ENCODE data around the gene EGLN3. TPM values are rescaled to one million over a fixed set of nuclear protein-coding genes. Genes with fewer than 3 reads are reported as not detected.
A peak's percentile ranks its signal among the peaks of the same experiment; 100 is the strongest.

Gene EGLN3
- polyA plus RNA-seq (1.9 TPM in 1 of 2 replicates, not detected in the other), polyA minus RNA-seq (0.69 and 0.73 TPM in 2 replicates)

DNA sequence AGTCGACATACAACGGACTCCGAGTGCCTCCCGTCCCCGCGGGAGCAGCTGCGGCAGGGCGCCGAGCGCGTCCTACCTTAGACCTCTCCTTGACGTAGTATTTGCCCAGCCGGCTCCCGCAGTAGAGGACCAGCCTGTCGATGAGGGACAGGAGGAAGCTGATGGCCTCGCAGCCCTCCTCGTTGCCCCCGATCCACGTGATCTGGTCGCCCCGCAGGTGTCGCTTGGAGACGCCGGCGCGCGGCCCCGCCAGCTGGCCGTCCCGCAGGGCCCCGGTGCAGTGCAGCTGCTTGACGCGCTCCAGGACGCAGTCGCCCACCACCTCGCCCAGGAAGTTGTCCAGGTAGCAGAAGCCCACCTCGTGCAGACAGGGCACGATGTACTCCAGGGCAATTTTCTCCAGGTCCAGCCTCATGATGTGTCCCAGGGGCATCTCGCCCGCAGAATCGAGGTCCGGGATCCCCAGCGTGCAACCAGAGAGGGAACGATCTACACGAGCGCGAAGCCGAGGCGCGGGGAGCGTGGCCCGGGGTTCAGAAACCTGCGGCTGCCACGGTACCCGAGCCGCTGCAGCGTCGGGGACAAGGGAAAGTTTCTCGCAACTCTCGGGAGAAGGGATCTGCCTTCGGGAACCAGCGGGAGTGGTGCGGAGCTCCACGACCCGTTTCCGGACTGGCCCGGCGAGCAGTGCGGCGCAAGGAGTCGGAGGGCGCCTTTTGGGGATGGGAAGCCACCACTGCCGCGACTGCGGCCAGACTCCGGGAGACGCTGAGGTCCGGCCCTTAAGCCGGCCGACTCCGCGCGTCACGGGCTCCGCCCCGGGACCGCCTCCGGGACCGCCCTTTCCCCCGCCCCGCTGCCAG, at the start of gene EGLN3:
TSS of gene EGLN3 (minus strand) at position 755 of the 863 bp plus-strand sequence. CDS start at position 433, 322 bp downstream.
- H3K27ac ChIP-seq (ENCODE audit: low read length) = no peak within 1 kb of the TSS
- no peaks in the 10 kb centered on the region for H3K36me3 ChIP-seq (ENCODE audit: insufficient read depth, low read length)
- no peaks in the 10 kb centered on the region for H4K20me1 ChIP-seq (ENCODE audit: insufficient read depth)
- peak; percentile 34 for TF ChIP-seq SMC3 (conservative IDR thresholded peaks at IDR 0.05; ENCODE audit: poor library complexity)
- peak; percentile 44 for TF ChIP-seq TAF1 (IDR thresholded peaks at IDR 0.05; ENCODE audit: low read depth)
- no peak for TF ChIP-seq POLR2AphosphoS5 (IDR thresholded peaks at IDR 0.05)
- TF ChIP-seq EZH2 (IDR thresholded peaks at IDR 0.05; ENCODE audit: borderline replicate concordance, insufficient read depth, low read length, poor library complexity, severe bottlenecking) = no peak
- peak; percentile 30 for TF ChIP-seq RAD21 (conservative IDR thresholded peaks at IDR 0.05)
- no peak for TF ChIP-seq EP300 (conservative IDR thresholded peaks at IDR 0.05; ENCODE audit: poor library complexity, severe bottlenecking)
- TF ChIP-seq, protein P1, sequence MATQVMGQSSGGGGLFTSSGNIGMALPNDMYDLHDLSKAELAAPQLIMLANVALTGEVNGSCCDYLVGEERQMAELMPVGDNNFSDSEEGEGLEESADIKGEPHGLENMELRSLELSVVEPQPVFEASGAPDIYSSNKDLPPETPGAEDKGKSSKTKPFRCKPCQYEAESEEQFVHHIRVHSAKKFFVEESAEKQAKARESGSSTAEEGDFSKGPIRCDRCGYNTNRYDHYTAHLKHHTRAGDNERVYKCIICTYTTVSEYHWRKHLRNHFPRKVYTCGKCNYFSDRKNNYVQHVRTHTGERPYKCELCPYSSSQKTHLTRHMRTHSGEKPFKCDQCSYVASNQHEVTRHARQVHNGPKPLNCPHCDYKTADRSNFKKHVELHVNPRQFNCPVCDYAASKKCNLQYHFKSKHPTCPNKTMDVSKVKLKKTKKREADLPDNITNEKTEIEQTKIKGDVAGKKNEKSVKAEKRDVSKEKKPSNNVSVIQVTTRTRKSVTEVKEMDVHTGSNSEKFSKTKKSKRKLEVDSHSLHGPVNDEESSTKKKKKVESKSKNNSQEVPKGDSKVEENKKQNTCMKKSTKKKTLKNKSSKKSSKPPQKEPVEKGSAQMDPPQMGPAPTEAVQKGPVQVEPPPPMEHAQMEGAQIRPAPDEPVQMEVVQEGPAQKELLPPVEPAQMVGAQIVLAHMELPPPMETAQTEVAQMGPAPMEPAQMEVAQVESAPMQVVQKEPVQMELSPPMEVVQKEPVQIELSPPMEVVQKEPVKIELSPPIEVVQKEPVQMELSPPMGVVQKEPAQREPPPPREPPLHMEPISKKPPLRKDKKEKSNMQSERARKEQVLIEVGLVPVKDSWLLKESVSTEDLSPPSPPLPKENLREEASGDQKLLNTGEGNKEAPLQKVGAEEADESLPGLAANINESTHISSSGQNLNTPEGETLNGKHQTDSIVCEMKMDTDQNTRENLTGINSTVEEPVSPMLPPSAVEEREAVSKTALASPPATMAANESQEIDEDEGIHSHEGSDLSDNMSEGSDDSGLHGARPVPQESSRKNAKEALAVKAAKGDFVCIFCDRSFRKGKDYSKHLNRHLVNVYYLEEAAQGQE (IDR thresholded peaks at IDR 0.05; ENCODE audit: borderline replicate concordance) = no peak
- TF ChIP-seq, protein P2, sequence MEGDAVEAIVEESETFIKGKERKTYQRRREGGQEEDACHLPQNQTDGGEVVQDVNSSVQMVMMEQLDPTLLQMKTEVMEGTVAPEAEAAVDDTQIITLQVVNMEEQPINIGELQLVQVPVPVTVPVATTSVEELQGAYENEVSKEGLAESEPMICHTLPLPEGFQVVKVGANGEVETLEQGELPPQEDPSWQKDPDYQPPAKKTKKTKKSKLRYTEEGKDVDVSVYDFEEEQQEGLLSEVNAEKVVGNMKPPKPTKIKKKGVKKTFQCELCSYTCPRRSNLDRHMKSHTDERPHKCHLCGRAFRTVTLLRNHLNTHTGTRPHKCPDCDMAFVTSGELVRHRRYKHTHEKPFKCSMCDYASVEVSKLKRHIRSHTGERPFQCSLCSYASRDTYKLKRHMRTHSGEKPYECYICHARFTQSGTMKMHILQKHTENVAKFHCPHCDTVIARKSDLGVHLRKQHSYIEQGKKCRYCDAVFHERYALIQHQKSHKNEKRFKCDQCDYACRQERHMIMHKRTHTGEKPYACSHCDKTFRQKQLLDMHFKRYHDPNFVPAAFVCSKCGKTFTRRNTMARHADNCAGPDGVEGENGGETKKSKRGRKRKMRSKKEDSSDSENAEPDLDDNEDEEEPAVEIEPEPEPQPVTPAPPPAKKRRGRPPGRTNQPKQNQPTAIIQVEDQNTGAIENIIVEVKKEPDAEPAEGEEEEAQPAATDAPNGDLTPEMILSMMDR (IDR thresholded peaks at IDR 0.05; ENCODE audit: poor library complexity, severe bottlenecking) = no peak
- no peak for TF ChIP-seq MXI1 (conservative IDR thresholded peaks at IDR 0.05; ENCODE audit: poor library complexity, severe bottlenecking)
- H3K27me3 ChIP-seq (ENCODE audit: insufficient read depth, low read depth, low read length) = peaks cover 35% of the 10 kb centered on the region
- H3F3A ChIP-seq (ENCODE audit: insufficient read depth, low read length, poor library complexity, severe bottlenecking) = no peaks in the 10 kb centered on the region
- peak within 1 kb of the TSS; percentile 87 for H3K4me3 ChIP-seq (ENCODE audit: low read length)
- no peaks in the 10 kb centered on the region for H3K79me2 ChIP-seq (replicated peaks; ENCODE audit: insufficient read depth, low read length)
- H3K9me2 ChIP-seq (ENCODE audit: insufficient read depth, low read length) = no peaks in the 10 kb centered on the region
- peaks cover 4% of the 10 kb centered on the region for H3K9me3 ChIP-seq (ENCODE audit: low read length)
- H3K9ac ChIP-seq (ENCODE audit: low read length) = peak within 1 kb of the TSS; percentile 29
- H2AFZ ChIP-seq (ENCODE audit: low read depth, low read length) = no peak within 1 kb of the TSS
- H3K4me2 ChIP-seq (ENCODE audit: low read length) = peak within 1 kb of the TSS; percentile 73

- no peak overlapping the region for H3K9ac ChIP-seq (ENCODE audit: low read length)
- H2AFZ ChIP-seq (ENCODE audit: low read depth, low read length) = no peak overlapping the region
- TF ChIP-seq EP300 (conservative IDR thresholded peaks at IDR 0.05; ENCODE audit: poor library complexity, severe bottlenecking) (no peak), MXI1 (conservative IDR thresholded peaks at IDR 0.05; ENCODE audit: poor library complexity, severe bottlenecking) (no peak), EZH2 (IDR thresholded peaks at IDR 0.05; ENCODE audit: borderline replicate concordance, insufficient read depth, low read length, poor library complexity, severe bottlenecking) (no peak), RAD21 (conservative IDR thresholded peaks at IDR 0.05) (no peak), SMC3 (conservative IDR thresholded peaks at IDR 0.05; ENCODE audit: poor library complexity) (no peak), TAF1 (IDR thresholded peaks at IDR 0.05; ENCODE audit: low read depth) (no peak), POLR2AphosphoS5 (IDR thresholded peaks at IDR 0.05) (no peak)
- TF ChIP-seq, protein P1 (IDR thresholded peaks at IDR 0.05; ENCODE audit: borderline replicate concordance) = no peak
- TF ChIP-seq, protein P2 (IDR thresholded peaks at IDR 0.05; ENCODE audit: poor library complexity, severe bottlenecking) = no peak
- H3K4me2 ChIP-seq (ENCODE audit: low read length) = no peak overlapping the region
- H3K4me3 ChIP-seq (ENCODE audit: low read length) = no peak overlapping the region
- no peak overlapping the region for H3K27ac ChIP-seq (ENCODE audit: low read length)
- H4K20me1 ChIP-seq (ENCODE audit: insufficient read depth) = no peaks in the 10 kb centered on the region
- H3K27me3 ChIP-seq (ENCODE audit: insufficient read depth, low read depth, low read length) = no peaks in the 10 kb centered on the region
- H3K79me2 ChIP-seq (replicated peaks; ENCODE audit: insufficient read depth, low read length) = no peaks in the 10 kb centered on the region
- H3K9me3 ChIP-seq (ENCODE audit: low read length) = no peaks in the 10 kb centered on the region
- H3K9me2 ChIP-seq (ENCODE audit: insufficient read depth, low read length) = no peaks in the 10 kb centered on the region
- H3F3A ChIP-seq (ENCODE audit: insufficient read depth, low read length, poor library complexity, severe bottlenecking) = no peaks in the 10 kb centered on the region
- H3K36me3 ChIP-seq (ENCODE audit: insufficient read depth, low read length) = no peaks in the 10 kb centered on the region
Measured at GRCh38 chr14:34000396-34000795, 49.5 kb upstream of the EGLN3 start.

Data from neural cell (in vitro differentiated cells).